ENCODE data around the gene TBC1D16.

The TBC1D16 gene, protein sequence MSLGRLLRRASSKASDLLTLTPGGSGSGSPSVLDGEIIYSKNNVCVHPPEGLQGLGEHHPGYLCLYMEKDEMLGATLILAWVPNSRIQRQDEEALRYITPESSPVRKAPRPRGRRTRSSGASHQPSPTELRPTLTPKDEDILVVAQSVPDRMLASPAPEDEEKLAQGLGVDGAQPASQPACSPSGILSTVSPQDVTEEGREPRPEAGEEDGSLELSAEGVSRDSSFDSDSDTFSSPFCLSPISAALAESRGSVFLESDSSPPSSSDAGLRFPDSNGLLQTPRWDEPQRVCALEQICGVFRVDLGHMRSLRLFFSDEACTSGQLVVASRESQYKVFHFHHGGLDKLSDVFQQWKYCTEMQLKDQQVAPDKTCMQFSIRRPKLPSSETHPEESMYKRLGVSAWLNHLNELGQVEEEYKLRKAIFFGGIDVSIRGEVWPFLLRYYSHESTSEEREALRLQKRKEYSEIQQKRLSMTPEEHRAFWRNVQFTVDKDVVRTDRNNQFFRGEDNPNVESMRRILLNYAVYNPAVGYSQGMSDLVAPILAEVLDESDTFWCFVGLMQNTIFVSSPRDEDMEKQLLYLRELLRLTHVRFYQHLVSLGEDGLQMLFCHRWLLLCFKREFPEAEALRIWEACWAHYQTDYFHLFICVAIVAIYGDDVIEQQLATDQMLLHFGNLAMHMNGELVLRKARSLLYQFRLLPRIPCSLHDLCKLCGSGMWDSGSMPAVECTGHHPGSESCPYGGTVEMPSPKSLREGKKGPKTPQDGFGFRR

DNA sequence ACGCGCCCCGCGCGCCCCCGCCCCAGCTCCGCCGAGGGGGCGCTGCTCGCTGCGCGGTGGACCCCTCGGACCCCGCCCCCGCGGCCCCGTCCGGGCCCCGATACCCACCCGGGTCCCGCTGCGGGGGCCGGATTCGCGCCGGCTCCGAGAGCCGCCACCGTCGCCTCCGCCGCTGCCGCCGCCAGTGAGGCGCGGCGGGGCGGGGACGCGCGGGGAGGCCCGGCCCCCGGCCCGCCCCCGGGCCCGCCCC is at the start of gene TBC1D16:
TBC1D16 (minus strand) TSS at position 186 of the 250 bp plus-strand sequence. CDS start 22,325 bp downstream, outside the sequence.
- no peak for FAIRE-seq

DNA sequence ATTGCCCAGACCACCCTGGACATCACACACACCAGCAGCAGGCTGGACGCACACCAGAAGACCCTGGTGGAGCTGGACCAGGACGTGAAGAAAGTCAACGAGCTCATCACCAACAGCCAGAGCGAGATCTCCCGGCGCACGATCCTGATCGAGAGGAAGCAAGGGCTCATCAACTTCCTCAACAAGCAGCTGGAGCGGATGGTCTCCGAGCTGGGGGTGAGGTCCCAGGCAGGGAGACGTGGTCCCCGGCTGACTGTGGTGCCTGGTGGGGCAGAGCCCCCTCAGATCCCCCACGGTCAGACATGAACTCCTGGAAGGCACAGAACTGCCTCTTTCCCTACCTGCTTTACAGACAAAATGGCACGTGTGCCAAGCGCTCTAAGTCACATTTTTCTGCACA is 49.1 kb upstream of the TBC1D16 start:
- FAIRE-seq, result no peak

DNA sequence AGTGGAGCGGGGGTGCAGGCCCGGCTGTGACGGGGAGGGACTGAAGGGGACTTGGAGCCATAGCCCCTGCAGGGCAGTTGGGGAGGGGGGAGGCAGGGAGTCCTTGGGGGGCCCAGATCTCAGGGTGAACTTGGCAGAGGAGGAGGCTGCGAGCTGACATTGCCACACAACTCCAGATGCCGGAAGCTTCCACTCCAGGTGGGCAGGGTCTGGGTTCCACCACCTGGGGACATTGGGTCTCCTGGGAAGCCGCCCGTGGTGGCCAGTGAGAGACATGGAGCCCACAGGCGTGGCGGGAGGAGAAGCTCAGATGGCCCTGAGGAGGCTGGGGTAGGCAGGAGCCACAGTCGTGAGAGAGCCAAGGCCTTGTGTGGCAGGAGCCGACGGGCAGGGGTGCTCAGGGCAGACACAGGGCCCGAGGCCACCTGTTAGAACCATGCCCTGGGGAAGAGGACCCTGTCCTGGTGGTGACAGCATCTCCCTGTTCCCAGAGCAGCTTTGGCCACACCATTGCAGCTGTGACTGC is 47.5 kb upstream of the TBC1D16 start:
- FAIRE-seq, result no peak

DNA sequence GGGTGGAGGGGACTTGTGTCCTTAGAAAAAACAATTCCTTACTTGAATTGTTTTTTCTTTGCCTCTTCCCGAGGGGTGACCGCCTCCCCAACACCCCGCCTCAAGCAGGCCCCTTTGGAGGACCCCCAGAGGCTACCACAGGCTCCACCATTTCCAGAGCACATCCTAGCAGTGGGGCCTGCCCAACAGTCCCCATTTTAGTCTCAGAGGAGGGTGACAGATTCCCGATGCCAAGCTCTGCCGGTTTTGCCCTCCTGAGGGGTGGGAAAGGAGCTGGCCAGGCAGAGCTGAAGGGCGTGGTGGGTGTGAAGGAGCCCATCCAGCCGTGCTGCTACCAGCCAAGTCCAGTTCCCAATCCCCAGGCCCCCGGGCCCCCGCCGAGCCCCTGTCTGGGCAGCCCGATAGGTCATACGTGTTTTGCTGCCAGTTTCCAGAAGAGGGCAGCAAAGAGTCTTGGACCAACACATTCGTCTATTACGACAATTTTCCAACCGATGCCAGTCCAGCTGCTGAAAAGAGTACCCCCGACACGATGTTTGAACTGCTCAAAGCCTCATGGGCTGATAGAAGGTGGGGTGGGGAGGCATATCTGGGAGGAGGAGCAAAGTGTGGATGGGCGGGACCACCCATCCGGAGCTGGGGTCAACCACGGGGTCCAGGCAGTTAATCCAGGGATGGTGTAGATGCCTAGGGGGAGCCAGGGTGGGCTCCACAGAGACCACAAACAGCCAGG is 46.9 kb upstream of the TBC1D16 start:
- no peak for FAIRE-seq

DNA sequence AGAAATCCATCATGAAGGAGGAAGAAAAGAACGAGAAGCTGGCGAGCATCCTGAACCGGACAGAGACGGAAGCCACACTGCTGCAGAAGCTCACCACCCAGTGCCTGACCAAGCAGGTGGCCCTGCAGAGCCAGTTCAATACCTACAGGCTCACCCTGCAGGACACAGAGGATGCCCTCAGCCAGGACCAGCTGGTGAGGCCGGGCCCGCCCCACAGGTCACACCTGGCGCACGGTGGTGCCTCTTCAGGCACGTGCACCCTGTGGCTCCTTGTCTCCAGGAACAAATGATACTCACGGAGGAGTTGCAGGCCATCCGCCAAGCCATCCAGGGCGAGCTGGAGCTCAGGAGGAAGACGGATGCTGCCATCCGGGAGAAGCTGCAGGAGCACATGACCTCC is 45.9 kb upstream of the TBC1D16 start:
- FAIRE-seq, result no peak

DNA sequence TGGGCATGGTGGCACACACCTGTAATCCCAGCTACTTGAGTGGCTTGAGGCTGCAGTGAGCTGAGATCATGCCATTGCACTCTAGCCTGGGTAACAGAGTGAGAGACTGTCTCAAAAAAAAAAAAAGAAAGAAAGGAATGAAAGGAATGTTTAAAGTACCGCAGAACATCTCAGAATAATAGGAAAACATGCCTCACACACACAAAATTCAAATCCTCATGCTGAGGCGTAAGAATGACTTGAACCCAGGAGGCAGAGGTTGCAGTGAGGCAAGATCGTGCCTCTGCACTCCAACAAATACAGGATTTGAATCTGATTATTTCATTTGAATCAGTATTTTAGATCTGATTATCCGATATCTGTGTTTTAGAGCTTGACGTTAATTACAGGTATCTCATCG is 44.4 kb upstream of the TBC1D16 start:
- no peak for FAIRE-seq

DNA sequence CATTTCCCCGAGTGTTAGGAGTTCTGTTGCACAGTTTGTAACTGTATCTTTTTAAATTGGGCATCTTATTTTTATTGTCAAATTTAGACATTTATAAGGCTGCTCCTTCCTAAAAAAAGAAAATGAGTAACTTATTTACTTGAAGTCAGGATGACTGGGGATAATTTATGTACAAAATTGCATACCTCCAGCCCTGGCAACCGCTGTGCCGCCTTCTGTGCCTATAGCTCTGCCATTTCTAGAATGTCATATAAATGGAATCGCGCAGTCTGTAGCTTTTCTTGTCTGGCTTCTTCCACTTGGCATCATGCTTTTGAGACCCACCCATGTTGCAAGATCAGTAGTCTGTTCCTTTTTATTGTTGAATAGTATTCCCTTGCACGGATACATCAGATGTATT is 36.7 kb upstream of the TBC1D16 start:
- no peak for FAIRE-seq

DNA sequence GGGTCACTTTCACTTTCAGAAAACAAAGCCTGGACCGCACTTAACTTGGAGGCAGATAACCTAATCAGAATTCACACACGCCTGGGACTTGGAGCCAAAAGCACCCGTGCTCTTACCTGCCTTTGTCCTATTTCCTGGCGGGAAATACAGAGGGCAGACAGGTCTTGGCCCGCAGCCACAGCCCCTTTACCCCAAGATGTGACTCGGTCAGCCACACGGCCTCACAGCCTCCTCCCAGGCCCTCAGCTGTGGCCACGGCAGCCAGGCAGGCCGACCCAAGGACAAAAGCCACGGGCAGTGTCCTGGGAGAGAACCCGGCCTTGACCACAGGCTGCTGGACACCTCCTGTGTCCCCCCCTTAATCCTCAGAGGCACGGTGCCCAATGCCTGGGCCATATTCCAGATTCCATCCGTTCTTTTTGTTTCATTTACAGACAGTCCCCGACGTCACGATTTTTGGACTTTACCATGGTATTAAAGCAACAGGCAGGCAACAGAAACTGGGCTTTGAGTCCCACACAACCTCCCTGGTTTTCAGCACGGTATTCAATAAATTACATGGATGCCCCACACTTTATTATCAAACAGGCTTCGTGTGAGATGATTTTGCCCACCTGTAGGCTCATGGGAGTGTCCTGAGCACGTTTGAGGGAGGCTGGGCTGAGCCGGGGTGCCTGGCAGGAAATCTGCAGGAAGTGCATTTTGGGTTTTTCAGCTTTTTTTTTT is 35.6 kb upstream of the TBC1D16 start:
- FAIRE-seq, result no peak

DNA sequence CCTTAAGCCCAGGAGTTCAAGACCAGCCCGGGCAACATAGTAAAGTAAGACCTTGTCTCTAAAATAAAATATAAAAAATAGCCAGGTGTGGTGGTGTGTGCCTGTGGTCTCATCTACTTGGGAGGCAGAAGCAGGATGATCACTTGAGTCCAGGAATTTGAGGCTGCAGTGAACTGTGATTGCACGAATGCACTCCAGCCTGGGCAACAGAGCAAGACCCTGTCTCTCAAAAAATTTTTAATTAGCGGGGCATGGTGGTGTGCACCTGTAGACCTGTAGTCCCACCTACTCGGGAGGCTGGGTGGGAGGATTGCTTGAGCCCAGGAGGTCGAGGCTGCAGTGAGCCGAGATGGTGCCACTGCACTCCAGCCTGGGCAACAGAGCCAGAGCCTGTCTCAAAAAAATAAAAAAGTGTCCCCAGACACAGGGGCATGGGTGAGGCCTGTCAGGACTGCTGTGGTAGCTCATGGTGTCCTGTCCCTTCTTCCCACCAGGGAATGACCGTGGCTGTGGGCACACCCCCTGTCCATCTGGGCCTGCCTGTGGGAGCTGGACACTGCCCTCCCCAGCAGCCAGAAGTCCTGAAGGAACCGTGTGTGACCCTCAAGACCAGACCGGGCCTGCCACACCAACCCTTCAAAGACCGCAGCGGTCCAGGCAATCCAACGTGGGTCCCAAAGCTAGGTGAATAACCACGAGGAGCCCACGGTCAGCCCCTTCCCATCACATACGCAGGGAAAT is 34.9 kb upstream of the TBC1D16 start:
- FAIRE-seq, result no peak

DNA sequence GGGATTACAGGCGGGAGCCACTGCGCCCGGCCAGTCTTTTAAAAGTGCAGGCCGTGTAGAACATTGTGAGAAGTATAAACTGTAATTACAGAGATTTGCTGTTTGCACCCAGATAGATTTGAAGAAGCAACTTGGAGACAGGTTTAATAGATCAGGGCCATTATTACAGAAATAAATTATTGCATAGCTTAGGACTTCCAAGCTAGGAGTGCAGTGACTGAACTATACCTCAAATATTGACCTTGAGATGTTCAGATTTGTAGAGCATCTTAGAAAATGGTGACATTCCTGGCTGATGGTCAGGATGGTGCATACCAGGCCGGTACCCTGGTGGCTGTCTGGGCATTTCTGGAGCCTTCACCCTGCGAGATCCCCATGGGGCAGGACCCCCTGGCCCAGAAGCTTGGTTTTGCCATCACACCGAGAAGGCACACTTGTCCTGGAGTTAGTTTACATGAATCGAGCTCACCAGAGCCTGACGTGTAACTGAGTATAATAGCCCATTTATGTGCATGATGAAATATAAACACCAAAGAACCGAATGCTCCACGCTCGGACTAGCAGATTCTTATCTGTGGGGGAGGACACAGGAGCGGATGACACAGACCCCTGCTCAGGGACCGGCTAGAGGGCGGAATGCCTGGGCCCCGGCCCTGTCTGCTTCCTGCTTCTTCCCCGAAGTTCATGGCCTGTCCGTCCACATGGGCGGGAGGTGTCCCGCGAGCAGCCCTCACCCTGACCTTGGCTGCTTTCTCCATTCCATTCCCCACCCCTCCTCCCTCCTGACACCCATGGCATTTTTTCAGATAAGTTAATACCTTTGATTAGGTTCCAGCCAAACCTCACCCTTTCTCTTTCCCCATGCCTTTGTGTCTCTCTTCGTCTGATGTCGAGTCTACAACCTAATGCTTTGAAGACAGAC is 32.9 kb upstream of the TBC1D16 start:
- no peak for FAIRE-seq

DNA sequence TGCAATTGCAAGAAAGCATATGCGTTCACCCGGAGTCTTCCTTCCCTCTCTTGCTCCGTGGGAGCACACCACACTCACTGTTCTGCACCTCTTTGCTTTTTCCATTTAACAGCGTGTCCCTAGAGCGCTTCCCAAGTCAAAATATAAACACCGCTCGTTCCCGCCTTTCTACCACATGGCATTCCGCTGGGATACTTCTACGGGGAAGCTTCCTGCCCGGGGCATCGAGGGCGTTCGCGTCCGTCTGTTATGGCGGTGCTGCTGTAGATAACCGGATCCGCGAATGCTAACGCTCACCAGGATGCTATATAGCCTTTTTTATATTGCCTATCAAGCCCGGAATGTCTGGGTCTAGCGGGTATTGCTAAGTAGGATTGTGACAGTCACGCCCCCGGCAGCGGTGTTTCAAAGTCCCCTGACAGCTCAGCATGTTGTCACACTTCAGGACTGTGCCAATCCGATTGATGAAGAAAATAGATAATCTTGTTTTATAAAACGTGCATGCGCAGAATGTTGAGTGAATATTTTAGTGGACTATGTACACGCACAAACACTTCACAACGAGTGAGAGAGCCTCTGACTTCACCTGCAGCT is 31.8 kb upstream of the TBC1D16 start:
- no peak for FAIRE-seq

DNA sequence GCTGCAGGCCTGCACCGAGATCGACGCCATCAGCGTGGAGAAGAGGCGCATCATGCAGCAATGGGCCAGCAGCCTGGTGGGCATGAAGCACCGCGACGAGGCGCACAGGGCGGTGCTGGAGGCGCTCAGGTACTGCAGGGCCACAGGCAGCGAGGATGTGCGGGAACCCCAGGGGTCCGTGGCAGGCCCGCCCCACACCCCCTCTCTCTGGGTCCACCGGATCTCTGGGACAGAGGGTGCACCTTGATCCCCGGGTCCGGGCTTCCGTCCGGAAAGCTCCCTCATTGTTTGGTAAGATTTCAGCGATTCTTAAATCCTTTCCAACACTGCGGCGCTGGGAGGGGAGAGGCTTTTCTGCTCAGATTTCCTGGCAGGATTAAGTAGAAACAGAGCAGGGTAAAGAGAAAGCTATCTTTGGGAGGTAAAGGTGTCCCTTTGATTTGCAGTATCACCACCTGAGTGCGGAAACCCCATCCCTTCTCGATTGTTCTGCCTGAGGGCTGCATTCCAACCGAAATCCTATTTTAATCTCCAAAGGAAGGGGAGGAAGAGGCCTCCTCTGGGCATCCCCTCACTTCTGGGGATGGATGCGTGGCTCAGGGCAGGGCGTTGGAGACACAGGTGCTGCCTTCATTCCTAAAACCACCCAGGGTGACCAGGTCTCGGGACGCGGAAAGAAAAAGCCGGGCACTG is 30.0 kb upstream of the TBC1D16 start:
- no peak for FAIRE-seq

DNA sequence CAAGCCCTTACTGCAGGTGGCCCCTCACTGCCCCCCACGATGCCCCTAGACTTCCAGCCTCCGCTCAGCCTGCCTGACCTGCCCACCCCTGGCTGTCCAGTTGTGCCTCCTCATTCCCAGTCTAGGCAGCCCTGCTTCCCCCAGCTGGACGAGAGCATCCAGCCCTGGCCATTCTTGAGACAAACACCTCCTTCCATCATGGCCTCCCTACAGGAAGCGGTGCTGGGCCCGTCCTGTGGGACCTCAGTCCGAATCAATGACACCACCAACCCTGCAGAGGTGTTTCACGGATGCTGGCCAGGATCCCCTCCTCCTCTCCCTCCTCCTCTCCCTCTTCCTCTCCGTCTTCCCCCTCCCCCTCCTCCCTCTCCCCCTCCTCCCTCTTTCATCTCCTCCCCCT is 29.0 kb upstream of the TBC1D16 start:
- FAIRE-seq, result no peak

DNA sequence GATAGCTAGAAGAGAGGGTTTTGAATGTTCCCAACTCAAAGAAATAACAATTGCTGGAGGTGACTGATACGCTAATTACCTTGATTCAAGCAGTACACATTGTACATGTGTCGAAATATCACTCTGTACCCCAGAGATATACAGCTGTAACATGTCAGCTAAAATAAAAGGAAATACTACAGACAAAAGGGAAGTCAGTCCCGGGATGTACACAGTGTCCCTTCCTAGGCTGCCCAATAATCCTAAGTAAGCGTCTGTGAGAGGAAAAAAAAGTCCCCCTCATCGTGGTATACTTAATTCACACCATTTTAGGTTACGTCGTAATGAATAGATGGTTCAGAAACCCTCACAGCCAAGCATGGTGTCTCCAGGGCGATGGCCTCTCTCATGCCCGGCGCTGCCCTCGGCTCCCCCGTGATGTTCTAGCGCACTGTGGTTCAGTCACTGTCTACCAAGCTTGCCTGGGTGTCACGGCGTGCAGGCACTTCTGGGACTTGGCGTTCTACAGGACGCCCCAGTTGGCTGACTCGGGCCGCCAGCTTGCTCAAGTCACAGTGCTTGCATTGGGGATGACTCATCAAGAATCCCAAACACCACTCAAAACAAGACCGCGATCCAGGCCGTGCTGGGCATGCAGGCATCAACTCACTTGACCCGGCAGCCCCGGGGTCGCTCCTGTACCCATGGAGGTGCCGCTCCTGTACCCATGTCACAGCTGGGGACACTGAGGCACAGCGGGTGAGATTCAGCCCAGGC is 28.3 kb upstream of the TBC1D16 start:
- no peak for FAIRE-seq

DNA sequence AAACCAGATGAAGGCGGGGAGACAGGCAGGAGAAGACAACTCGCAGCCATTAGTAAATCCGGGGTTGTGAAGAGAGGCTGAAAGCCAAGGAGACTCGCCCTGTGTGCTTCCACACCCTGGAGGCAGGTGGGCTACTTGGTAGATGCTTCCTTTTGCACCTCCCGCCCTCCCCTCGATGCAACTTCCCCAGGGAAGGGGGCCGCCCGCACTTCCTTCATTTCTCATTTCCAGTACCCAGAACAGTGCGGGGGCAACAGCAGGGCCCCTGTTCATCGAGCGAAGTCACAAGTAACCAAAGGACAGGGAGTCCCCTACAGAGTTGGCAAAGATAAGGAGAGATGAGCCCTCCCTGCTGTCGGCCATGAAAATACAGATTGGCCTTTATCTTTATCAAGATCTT is 25.7 kb upstream of the TBC1D16 start:
- no peak for FAIRE-seq

DNA sequence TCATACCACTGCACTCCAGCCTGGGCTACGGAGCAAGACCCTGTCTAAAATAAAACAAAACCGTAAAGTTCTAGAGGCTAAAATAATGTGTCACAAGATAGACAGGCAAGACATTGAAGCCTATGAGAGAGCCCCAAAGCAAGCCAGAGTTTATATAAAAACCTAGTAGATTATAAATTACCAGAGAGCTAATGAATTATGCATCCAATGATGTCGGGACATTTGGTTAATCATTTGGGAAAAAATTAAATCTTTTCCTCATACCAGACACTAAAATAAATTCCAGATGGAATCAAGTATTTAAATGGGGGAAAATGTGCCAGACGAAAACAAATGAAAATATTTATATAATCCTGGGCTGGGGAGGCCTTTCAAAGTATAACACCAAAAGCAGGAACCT is 25.0 kb upstream of the TBC1D16 start:
- FAIRE-seq, result no peak

DNA sequence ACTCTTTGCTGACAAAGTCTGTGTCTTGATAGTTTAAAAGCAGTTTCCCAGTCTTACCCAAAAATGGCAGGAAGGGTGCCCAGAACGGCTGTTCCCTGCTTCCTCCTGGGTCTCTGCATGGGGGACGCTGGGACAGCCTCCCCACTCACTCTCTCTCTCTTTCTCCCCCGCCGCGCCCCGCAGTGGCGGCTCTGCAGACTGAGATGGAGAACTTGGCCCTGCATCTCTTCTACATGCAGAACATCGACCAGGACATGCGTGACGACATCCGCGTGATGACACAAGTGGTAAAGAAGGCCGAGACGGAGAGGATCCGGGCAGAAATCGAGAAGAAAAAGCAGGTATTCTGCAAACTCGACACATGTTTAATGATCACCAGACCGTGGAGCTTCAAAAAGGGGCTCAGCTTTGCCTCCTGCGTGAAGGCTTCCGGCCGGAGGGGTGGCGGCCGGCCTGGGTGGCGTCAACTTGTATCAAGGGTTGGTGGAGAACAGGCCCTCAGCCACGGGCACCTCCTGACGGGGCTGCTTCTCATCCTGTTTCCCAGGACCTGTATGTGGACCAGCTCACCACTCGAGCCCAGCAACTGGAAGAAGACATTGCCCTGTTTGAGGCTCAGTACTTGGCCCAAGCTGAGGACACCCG is 22.8 kb upstream of the TBC1D16 start:
- FAIRE-seq, result no peak

DNA sequence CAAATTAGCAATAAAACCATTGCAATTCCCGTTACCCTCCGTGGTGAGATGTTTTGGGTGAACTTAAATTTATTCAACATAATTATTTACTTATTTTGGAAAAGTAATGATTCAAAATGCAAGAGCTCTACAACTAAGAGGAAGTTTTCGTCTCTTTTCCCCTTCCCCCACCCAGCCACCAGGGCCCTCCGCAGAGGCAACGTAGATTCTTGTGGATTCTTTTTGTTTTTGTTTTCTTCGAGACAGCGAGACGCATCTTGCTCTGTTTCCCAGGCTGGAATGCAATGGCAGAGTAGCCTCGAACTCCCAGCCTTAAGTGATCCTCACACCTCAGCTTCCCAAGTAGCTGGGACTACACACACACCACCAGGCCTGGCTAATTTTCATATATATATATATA is 19.9 kb upstream of the TBC1D16 start:
- FAIRE-seq, result no peak

DNA sequence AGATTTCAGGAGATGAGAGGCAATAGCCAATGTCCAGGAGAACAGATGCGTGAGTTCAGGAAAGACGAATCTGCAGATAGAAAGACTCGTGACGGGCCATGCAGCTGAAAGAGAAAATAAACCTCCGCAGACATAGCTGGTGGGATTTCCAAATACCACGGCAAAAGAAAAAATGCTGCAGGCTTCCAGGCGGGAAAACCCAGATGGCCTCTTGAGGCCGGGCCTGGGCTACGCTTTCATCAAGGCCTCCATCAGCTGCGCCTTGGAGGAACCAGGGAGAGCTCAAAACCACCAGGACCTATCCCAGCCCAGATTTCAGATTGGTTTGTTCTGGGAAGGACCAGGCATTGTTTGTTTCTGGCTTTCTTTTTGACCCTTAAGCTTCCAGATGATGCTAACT is 17.4 kb upstream of the TBC1D16 start:
- no peak for FAIRE-seq
